Measurements from ENCODE around the gene TOMT. TPM values are rescaled to one million over a fixed set of nuclear protein-coding genes. Genes with fewer than 3 reads are reported as not detected.
"Not testable (repeated sequence)": the region's sequence is repeated elsewhere in the genome, so short reads cannot be mapped to it uniquely, and the experiment has no call there.

The TOMT gene
- total RNA-seq, 2 experiments from 2014 or later: not detected

DNA sequence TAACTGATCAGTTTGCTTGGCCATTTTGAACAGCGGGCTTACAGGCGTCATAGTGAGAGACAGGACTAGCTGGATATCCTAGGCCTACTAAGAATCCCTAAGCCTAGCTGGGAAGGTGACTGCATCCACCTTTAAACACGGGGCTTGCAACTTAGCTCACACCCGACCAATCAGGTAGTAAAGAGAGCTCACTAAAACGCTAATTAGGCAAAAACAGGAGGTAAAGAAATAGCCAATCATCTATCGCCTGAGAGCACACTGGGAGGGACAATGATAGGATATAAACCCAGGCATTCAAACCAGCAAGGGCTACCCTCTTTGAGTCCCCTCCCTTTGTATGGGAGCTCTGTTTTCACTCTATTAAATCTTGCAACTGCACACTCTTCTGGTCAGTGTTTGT is 48.1 kb downstream of the TOMT start:
- H3K4me3 Mint-ChIP-seq; H3K36me3 Mint-ChIP-seq (ENCODE audit: low read depth); H3K9me3 Mint-ChIP-seq; DNase-seq; POLR2A ChIA-PET; H3K4me1 Mint-ChIP-seq; H3K27ac Mint-ChIP-seq: not testable (repeated sequence)
- CTCF ChIA-PET: interaction anchor here (3.6 kb wide), 1 partner anchor 9 kb away, joined by 23 read pairs; no protein-coding TSS in a partner anchor
- peaks cover 18% of the 10 kb centered on the region for H3K27me3 Mint-ChIP-seq

- POLR2A ChIA-PET: no interaction called here
- Mint-ChIP-seq H3K36me3 (ENCODE audit: low read depth) (no peaks in the 10 kb centered on the region), H3K27ac (no peak overlapping the region), H3K4me3 (no peak overlapping the region), H3K27me3 (peaks cover 26% of the 10 kb centered on the region), H3K9me3 (no peaks in the 10 kb centered on the region), H3K4me1 (no peaks in the 10 kb centered on the region)
- CTCF ChIA-PET: interaction anchor here (3.6 kb wide), 1 partner anchor 10 kb away, joined by 23 read pairs; no protein-coding TSS in a partner anchor
- no peak for DNase-seq
Observed at GRCh38 chr11:72154816-72155215, 49.1 kb downstream of the TOMT start.

GRCh38 chr11:72155751-72156150 is 50.0 kb downstream of the TOMT start:
- no peak overlapping the region for H3K27ac Mint-ChIP-seq
- H3K27me3 Mint-ChIP-seq: peaks cover 32% of the 10 kb centered on the region
- H3K4me3 Mint-ChIP-seq: no peak overlapping the region
- no peaks in the 10 kb centered on the region for H3K36me3 Mint-ChIP-seq (ENCODE audit: low read depth)
- no peaks in the 10 kb centered on the region for H3K4me1 Mint-ChIP-seq
- no peaks in the 10 kb centered on the region for H3K9me3 Mint-ChIP-seq
- ChIA-PET POLR2A (no interaction called here), CTCF (no interaction called here)
- DNase-seq: no peak

- Mint-ChIP-seq H3K36me3 (ENCODE audit: low read depth) (no peaks in the 10 kb centered on the region), H3K4me3 (no peak overlapping the region), H3K4me1 (no peaks in the 10 kb centered on the region), H3K9me3 (no peaks in the 10 kb centered on the region), H3K27me3 (peaks cover 31% of the 10 kb centered on the region), H3K27ac (no peak overlapping the region)
- DNase-seq: no peak
- ChIA-PET CTCF (interaction anchor here (1.4 to 2.0 kb wide), 2 partner anchors 12 to 26 kb away, joined by 4 to 6 read pairs; no protein-coding TSS in a partner anchor), POLR2A (no interaction called here)
Observed at GRCh38 chr11:72157131-72157530, 51.4 kb downstream of the TOMT start.

Other genes with a start within 250 kb of the TOMT start
- not detected for gene DEFB131B, start 227.5 kb upstream of the TOMT start, total RNA-seq
- gene XNDC1N, start 177.3 kb upstream of the TOMT start, total RNA-seq: 10 to 100 TPM; 12.8 to 14.0 TPM
- 10 to 100 TPM; 25.7 to 28.1 TPM for gene RNF121, start 176.9 kb upstream of the TOMT start, total RNA-seq
- gene IL18BP, start 107.0 kb upstream of the TOMT start, total RNA-seq: 10 to 100 TPM; 12.4 to 14.0 TPM
- gene NUMA1, start 25.4 kb upstream of the TOMT start, total RNA-seq: 100 to 1,000 TPM; 200 to 201 TPM
- gene LRRC51, start 25.1 kb upstream of the TOMT start, total RNA-seq: 1 to 10 TPM; 5.9 to 7.1 TPM
- 10 to 100 TPM; 72.7 to 76.9 TPM for gene LAMTOR1, start 2.6 kb upstream of the TOMT start, total RNA-seq
- gene ANAPC15, start 6.8 kb downstream of the TOMT start, total RNA-seq: 10 to 100 TPM; 53.0 to 58.7 TPM
- not detected for gene FOLR3, start 29.8 kb downstream of the TOMT start, total RNA-seq
- not detected for gene FOLR1, start 86.2 kb downstream of the TOMT start, total RNA-seq
- not detected for gene FOLR2, start 110.9 kb downstream of the TOMT start, total RNA-seq
- gene INPPL1, start 118.8 kb downstream of the TOMT start, total RNA-seq: 100 to 1,000 TPM; 138 to 153 TPM
- gene PHOX2A, start 138.3 kb downstream of the TOMT start, total RNA-seq: not detected